Measurements from ENCODE around the gene KCNS3.
"Not testable (repeated sequence)": the region's sequence is repeated elsewhere in the genome, so short reads cannot be mapped to it uniquely, and the experiment has no call there.

The KCNS3 gene

GRCh38 chr2:17943444-17943843 is 65.0 kb downstream of the KCNS3 start:
- DNase-seq (ENCODE audit: low spot score), result no peak

DNA sequence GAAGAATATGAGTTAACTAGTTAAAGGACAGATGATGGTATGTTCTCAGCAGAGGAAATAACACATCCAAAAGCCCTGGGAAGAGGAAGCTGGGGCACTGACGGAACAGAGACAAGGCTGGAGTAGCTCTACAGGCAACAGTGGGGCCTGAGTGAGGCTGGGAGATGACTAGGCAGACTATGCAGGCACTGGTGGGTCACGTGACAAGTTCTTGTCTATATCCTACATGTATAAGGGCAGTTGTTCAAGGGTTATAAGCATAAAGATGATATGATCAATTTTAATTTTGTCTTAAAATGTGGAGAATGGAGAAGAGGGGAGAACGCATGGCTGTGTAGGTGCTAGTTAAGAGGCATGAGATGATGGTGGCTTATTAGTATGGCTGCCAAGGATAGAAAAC is 68.6 kb downstream of the KCNS3 start:
- DNase-seq (ENCODE audit: low spot score), result no peak

DNA sequence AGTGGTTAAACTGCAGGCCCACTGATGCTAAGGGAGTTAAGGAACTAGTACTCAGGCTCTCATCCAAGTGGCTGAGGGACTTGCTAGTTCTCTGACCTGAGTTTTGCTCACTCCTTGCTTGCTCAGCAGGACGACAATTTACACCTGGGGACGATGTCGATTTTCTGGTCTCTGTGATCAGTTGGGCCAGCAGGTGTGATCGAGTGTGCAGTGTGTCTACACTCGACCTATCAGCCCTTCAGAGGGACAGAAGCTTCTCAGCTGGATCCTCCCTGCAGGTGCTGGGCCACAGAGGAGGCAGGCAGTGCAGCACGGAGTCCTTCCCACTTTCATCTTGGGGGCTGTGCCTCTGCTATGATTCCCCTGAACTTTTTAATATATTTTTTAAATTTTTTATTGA is 71.5 kb downstream of the KCNS3 start:
- DNase-seq (ENCODE audit: low spot score), result no peak

DNA sequence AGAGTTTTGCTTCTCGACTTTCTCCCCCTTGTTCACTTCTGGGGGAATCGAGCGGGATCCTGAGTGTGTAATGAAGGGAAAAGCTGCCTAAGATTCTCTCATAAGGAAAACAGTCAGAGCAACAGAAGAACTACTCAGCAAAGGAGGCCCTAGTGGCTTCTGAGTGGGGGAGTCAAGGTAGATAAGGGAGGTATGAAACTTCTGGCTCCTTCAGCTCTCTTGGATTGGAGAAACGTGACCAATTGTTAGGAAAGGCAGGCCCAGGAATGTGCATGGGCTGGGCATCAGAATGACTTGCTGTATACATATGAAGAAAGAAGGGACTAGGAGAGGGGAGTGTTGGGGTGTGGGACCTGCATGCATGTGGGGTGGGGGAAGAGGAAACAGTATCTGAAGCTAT is 73.1 kb downstream of the KCNS3 start:
- no peak for DNase-seq (ENCODE audit: low spot score)

GRCh38 chr2:17958466-17959092 is 80.1 kb downstream of the KCNS3 start:
- no peak for DNase-seq (ENCODE audit: low spot score)

DNA sequence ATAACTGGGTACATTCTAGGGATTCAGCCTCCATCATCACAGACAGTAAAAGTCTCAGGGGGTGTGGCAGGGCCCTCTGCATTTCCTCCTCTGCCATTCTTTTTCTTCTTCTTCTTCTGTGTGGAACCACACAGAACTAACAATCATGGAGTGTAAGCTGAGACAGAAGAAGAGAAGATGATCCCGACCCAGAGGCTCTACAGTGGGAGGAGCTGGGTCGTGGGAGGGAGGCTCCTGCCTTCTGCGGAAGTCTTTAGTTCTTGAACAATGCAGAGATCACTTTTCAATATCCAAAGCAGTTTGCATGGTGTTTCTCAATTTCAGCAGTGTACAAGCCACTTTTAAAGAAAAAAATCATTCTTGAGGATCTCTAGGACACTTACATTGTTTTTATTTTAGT is 80.9 kb downstream of the KCNS3 start:
- DNase-seq (ENCODE audit: low spot score), result no peak

DNA sequence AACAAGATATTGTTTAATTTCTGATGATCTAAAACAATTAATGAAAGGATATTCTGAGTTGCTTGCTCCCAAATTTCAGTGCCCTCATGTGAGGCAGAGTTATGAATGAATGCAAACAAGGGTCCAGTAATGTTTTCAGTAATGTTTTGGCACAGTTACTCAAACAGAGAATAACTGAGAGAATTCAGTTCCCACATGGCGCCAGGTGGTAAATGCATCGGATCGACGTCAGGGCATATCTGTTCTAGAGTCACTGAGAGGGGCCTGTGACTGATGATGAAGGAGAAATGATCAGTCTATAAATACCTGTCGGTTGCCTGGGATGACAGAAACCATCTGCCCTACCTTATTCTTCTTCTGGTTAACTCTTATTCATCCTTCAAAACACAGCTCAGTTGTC is 81.4 kb downstream of the KCNS3 start:
- DNase-seq (ENCODE audit: low spot score), result no peak

- no peak for DNase-seq (ENCODE audit: low spot score)
Observed at GRCh38 chr2:17960925-17961324, 82.5 kb downstream of the KCNS3 start.

GRCh38 chr2:17961789-17962188 is 83.3 kb downstream of the KCNS3 start:
- DNase-seq (ENCODE audit: low spot score), result no peak

DNA sequence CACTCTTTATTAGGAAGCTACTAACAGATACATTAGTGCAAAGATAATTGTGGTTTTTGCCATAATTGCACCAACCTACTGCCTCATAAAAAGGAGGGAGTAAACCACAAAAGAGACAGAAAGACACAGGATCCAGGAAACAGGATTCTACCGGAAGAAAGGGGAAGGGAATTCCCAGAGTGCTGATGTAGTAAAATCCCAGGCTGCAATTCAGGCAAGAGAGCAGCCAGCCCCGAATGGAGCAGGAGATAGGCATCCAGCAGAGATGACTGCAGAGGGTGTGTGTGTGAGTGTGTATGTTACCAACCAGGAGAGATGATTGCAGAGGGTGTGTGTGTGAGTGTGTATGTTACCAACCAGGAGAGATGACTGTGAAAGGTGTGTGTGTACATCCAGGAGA is 84.4 kb downstream of the KCNS3 start:
- DNase-seq (ENCODE audit: low spot score), result no peak

DNA sequence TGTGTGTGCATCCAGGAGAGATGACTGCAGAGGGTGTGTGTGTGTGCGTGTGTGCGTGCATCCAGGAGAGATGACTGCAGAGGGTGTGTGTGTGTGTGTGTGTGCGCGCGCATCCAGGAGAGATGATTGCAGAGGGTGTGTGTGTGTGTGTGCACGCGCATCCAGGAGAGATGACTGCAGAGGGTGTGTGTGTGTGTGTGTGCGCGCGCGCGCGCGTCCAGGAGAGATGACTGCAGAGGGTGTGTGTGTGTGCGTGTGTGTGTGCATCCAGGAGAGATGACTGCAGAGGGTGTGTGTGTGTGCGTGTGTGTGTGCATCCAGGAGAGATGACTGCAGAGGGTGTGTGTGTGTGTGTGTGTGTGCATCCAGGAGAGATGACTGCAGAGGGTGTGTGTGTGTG is 85.1 kb downstream of the KCNS3 start:
- not testable (repeated sequence) for DNase-seq (ENCODE audit: low spot score)

DNA sequence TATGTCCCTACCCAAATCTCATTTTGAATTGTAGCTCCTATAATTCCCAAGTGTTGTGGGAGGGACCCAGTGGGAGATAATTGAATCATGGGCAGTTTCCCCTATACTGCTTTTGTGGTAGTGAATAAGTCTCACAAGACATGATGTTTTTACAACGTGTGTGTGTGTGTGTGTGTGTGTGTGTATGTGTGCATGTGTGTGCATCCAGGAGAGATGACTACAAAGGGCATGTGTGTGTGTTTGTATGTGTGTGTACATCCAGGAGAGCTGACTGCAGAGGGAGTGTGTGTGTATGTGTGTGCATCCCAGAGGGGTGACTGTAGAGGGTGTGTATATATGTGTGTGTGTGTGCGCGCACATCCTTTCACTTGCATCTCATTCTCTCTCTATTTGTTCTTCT is 86.7 kb downstream of the KCNS3 start:
- DNase-seq (ENCODE audit: low spot score), result no peak

- DNase-seq (ENCODE audit: low spot score), result peak; percentile 32
Observed at GRCh38 chr2:17966798-17967197, 88.3 kb downstream of the KCNS3 start.

DNA sequence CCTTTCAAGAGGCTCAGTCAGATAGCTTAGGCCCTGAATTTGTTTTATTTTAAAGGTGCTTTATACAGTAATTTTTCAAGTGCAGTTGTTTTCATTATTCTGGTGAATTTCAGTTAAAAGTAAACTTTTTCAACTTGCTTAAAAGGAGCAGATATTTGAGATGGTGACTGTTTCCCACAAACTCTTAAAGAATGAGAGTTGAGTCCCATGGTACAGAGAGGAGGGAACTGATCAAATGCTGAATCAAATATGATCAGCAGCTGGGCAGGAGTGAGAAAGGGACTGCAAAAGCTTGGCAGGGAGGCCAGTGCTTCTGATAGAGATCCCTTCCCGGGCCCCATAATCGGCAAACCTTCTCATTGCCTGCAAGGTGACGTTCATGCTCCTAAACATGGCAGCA is 91.2 kb downstream of the KCNS3 start:
- no peak for DNase-seq (ENCODE audit: low spot score)

GRCh38 chr2:17971531-17972125 is 93.2 kb downstream of the KCNS3 start:
- no peak for DNase-seq (ENCODE audit: low spot score)

- no peak for DNase-seq (ENCODE audit: low spot score)
Observed at GRCh38 chr2:17972991-17973390, 94.5 kb downstream of the KCNS3 start.

DNA sequence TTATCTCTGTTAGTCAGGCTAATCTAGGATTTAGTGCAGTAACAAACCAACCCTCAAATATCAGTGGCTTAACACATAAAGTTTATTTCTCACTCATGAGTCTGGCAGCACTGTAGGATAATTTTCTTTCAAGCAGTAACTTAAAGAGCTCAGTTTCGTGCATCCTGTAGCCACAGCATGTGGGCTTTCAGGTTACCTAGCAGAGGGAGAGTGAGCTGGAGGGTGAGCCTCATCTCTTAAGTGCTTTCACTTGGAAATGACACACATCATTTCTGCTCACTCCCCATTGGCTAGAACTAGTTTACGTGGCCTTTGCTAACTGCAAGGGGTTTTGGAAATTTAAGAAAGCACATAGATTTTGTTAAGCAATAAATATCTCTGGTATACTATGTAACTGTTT is 96.9 kb downstream of the KCNS3 start:
- no peak for DNase-seq (ENCODE audit: low spot score)

DNA sequence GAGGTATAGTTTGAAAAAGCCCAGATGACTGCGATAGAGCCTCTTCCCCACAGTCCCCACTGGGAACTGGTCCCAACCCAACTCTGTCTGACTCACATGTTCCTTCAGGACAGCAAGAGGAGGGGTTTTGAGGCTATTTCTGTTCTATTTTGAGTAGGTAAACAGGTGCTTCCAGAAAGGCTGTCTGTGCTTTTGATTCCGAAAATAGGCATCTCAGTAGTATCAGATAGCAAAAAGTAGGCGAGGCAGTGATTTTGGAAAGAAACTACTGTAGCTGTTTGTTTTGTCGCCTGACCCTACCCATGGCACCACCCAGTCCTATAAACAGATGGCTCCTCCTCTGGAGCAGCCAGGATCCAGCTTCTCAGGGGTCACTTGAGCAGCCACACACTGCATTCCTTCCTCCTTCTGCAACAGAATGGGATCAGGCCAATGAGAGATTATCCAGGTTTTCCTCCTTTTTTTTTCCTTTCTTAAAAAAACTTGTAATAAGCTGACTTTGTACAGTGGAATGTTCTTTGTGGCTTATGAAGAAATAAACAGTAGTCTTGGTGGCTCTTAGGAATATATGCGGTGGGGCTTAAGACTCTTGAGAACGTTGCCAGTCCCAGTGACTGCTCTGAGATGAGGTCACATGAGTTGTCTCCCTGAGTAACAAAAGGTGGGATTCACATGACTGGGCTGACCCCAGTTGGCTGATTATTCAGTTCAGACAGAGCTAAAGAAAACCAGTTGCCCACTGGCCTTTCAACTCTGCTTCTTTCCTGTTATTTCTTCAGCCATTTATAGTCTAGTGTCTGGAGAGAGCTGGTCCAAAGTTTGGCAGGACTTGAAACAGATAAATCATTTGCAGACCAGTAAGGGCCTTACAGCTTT is 98.6 kb downstream of the KCNS3 start:
- no peak for DNase-seq (ENCODE audit: low spot score)

DNA sequence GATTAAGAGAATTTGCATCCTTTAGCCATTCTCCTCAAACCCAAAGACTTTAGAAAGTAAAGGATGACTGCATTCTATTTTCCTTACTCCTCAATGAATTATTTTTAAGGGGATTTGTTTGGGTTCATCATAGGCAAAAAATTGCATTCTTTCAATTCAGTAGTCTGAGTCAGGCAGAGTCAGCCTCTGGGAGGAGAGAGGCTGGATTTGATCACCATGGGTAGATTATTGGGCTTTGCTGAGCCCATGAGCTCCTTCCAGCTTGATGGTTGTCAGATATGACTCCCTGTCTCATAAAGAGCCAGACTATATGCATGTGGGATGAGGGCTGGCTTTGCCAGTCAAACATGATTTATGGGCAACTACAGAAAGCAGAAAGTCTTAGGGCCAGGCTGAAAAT is 101.2 kb downstream of the KCNS3 start:
- no peak for DNase-seq (ENCODE audit: low spot score)

DNA sequence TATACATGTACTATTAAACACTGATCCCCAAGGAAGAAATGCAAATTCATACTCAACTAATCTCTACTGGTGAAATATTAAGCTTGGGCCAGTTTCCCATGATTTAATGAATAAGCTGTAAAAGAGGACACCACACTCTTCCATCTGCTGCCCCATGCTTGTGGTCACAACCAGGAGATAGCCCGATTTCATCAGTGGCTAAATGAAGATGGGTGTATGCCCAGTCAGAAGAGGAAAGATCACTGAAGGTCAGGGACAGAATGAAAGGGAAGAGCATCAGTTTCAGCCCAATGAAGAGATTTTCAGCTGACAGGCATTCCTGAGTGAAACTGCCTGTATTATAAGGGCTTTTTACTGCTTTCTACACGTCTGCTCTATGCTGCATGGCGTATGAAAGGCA is 103.5 kb downstream of the KCNS3 start:
- DNase-seq (ENCODE audit: low spot score), result no peak

Data from NAMALWA (cell line).